Measurements from ENCODE around the gene GHITM.
"Not testable (repeated sequence)": the region's sequence is repeated elsewhere in the genome, so short reads cannot be mapped to it uniquely, and the experiment has no call there.

Gene GHITM

GRCh38 chr10:84139126-84140035, at the start of gene GHITM:
TSS of gene GHITM (plus strand) at chr10:84139509. CDS start at chr10:84141501, 1,992 bp downstream.
- DNase-seq (ENCODE audit: low spot score), result peak; percentile 87

GRCh38 chr10:84095811-84096497, 43.4 kb upstream of the GHITM start:
- DNase-seq (ENCODE audit: low spot score), result no peak

- DNase-seq (ENCODE audit: low spot score), result no peak
These were observed 41.4 kb upstream of the GHITM start for GRCh38 chr10:84097787-84098353.

GRCh38 chr10:84098667-84099066, 40.6 kb upstream of the GHITM start:
- no peak for DNase-seq (ENCODE audit: low spot score)

GRCh38 chr10:84101042-84101441, 38.3 kb upstream of the GHITM start:
- DNase-seq (ENCODE audit: low spot score), result no peak

GRCh38 chr10:84108797-84109196, 30.5 kb upstream of the GHITM start:
- DNase-seq (ENCODE audit: low spot score), result no peak

- DNase-seq (ENCODE audit: low spot score), result not testable (repeated sequence)
These were observed 29.5 kb upstream of the GHITM start for GRCh38 chr10:84109772-84110171.

- DNase-seq (ENCODE audit: low spot score), result not testable (repeated sequence)
These were observed 25.8 kb upstream of the GHITM start for GRCh38 chr10:84113468-84113867.

- no peak for DNase-seq (ENCODE audit: low spot score)
These were observed 25.1 kb upstream of the GHITM start for GRCh38 chr10:84114088-84114667.

- not testable (repeated sequence) for DNase-seq (ENCODE audit: low spot score)
These were observed 22.1 kb upstream of the GHITM start for GRCh38 chr10:84117204-84117603.

- DNase-seq (ENCODE audit: low spot score), result no peak
These were observed 21.5 kb upstream of the GHITM start for GRCh38 chr10:84117686-84118394.

- DNase-seq (ENCODE audit: low spot score), result no peak
These were observed 20.8 kb upstream of the GHITM start for GRCh38 chr10:84118395-84119006.

- no peak for DNase-seq (ENCODE audit: low spot score)
These were observed 15.9 kb upstream of the GHITM start for GRCh38 chr10:84123362-84123761.

GRCh38 chr10:84125910-84126784, 13.2 kb upstream of the GHITM start:
- DNase-seq (ENCODE audit: low spot score), result not testable (repeated sequence)

- DNase-seq (ENCODE audit: low spot score), result no peak
These were observed 12.5 kb upstream of the GHITM start for GRCh38 chr10:84126785-84127167.

GRCh38 chr10:84135836-84136235, 3.5 kb upstream of the GHITM start:
- DNase-seq (ENCODE audit: low spot score), result no peak

- no peak for DNase-seq (ENCODE audit: low spot score)
These were observed 1.5 kb upstream of the GHITM start for GRCh38 chr10:84137811-84138210.

GRCh38 chr10:84138478-84139125, 707 bp upstream of the GHITM start:
- DNase-seq (ENCODE audit: low spot score), result peak; percentile 14

- DNase-seq (ENCODE audit: low spot score), result peak; percentile 18
These were observed 699 bp downstream of the GHITM start for GRCh38 chr10:84140036-84140379.

GRCh38 chr10:84147347-84147746, 8.0 kb downstream of the GHITM start:
- DNase-seq (ENCODE audit: low spot score), result no peak
